Stimulated activated CD8-positive, alpha-beta memory T cell treated with anti-CD3 and anti-CD28 coated beads, Interleukin-15, amount 100 ng/mL, for 24 hours (primary cell): Measurements from ENCODE around the gene CST11.
"Not testable (repeated sequence)": the region's sequence is repeated elsewhere in the genome, so short reads cannot be mapped to it uniquely, and the experiment has no call there.

Source experiments
- DNase-seq: peaks from one replicate; pipeline ENCODE4 v3.0.0-alpha.2; 2020; ENCODE audit warnings: low read depth

The CST11 gene, protein sequence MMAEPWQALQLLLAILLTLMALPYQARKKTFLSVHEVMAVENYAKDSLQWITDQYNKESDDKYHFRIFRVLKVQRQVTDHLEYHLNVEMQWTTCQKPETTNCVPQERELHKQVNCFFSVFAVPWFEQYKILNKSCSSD

DNA sequence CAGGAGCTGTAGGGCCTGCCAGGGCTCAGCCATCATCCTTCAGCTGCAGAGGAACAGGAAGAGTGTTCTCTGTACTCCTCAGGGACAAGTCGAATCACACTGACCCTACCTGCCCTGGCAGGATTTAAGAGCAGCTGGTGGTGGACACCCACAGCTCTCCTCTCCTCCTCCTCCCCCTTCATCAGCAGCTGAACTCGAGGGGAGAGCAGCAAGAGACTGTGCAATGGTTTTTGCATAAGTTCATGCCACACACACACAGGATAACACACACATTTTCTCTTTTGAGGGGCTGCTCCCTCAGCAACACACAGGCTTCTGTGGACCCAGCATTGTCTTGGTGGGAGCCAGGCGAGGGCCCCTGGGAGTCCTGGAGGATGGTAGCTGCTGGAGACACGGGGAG lies at the start of gene CST11:
Gene CST11 (minus strand): TSS at position 101 of the 400 bp plus-strand sequence. CDS start 65 bp downstream, at position 36.
- no peak for DNase-seq

DNA sequence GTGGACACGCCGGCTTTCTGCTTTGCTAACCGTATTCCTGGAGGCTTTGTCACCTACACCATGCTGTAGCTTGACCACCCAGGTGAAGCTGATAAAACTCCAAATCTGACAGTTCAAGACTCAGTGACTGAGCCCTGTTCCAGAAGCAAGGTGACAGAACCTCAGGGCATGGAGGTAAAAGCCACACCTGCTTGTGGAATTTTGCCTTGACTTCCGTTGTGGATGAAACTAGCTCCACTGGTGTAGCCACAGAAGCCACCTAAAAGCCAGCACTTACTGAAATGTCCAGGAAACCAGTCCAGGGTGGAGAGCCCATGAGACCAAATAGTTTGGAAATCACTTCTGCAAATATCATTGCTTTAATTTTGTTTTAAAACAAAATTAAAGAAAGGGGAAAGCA lies 49.2 kb upstream of the CST11 start:
- no peak for DNase-seq

DNA sequence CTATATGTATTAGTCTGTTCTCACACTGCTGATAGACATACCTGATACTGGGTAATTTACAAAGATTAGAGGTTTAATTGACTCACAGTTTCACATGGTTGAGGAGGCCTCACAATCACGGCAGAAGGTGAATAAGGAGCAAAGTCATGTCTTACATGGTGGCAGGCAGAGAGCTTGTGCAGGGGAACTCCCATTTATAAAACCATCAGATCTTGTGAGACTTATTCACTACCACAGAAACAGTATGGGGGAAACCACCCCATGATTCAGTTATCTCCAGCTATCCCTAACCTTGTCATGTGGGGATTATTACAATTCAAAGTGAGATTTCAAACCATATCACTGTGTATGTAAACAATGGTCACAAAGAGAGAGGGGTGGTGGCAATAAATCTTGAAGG lies 44.9 kb upstream of the CST11 start:
- DNase-seq: no peak

DNA sequence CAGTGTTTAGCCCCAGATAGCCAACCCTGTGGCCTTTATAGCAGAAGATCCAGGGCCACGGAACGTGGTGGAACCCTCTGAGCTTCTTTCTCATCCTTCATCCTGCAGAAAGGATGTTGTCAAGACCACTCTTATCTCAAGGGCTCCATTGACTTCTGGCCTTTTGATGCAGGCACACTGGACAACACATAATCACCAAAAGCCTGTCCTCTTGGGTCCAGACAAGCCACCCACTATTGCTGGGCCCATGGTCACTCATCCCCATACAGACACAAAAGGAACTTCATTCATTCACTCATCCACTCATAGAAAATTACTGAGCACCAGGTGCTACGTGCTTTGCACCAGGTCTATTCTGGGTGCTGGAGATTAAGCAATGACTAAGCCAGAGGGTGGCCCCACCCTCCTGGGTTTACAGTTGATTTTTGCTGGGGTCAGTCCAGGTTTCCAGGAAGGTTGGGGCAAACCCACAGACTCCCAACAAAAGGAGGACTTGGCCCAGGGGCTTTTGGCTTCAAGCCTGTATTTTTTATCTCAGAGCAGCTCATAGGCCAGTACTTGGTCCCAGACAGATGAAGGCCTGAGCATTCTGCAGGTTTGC lies 40.6 kb upstream of the CST11 start:
- no peak for DNase-seq

DNA sequence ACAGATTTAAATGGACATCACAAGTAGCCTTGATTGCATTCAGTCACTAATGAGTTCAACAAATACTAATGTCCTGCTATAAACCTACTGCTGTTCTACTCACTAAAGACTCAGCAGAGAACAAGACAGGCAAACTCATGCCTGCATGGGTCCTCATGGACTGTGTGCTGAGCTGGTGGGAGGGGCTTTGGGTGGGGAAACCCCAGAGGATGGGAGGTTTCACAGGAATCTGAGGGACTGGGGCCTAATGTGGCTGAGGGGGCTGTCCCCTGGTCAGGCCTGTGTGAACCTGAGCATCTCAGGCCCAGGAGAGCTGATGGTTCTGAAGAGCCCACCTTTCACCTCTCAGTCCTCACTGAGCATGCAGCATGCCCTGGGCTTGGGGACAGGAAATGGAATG lies 39.6 kb upstream of the CST11 start:
- no peak for DNase-seq

DNA sequence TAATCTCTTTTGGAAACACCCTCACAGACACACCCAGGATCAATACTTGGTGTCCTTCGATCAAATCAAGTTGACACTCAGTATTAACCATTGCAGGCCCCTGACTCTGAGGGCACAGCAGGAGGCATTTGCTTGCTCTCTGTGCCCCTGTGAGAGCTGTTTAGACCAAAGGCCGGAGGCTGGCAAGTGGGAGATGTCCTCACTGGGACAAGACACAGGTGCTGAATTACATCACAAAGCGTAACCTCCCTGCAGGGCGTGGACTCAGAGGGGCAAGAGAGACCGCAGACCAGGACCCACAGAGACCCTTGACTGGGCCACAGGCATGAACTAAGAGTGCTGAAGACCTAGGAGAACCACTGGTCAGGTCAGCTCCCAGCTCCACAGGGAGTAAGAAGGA lies 38.1 kb upstream of the CST11 start, which contains the start of gene CST8:
Gene CST8 (plus strand): TSS at position 301 of the 400 bp plus-strand sequence. CDS start 551 bp downstream, outside the sequence.
- no peak for DNase-seq

DNA sequence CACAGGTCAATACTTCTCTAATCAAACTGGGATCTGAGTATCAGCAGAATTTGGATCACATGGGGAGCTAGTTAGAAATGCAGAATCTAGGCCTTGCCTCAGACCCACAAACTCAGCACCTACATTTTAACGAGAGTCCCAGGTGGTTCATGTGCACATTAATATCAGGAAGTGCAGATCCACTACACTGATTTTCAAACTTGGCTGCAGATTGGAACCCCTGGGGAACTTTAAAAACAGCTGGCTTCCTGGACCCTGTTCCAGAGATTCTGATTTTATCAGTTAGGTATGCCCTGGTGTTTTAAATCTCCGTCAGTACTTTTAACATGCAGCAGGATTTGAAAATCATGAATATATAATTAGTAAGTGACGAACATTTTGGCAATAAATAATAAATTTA lies 36.3 kb upstream of the CST11 start:
- DNase-seq: no peak

DNA sequence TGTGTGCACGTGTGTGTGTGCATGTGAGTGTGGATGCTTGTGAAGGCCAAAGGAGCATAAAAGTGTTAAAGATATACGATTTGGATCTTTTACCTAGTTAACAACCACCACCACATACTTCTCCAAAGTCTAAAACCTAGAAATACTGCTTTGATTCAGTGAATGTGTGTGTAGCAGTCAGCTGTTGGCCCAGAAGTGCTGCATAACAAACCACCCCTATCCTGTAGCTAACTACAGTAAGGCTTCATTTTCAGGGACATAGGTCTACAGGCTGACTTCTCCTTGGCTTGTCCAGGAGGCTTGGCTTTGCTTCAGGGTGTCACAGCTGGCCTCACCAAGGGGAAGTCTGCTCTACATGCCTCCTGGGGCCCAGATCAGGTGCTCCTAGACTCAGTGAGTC lies 35.8 kb upstream of the CST11 start:
- no peak for DNase-seq

DNA sequence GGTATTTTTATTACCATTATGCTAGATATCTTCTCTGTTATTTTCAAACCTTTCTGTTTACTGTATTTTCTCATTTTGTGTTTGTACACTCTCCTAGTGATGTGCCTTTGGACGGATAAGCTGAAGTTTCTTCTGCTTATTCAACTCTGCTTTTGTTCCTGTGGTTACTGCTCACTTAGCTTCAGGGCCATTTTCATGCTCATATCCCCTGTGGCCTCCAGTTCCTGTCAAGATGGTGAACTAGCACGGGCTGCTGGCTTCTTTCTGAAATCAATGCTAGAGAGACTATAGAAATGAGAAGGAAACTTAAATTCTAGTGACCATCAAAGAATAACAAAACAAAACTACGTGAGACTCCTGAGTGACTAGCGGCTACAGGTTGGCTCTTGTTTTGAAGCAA lies 31.4 kb upstream of the CST11 start:
- no peak for DNase-seq

DNA sequence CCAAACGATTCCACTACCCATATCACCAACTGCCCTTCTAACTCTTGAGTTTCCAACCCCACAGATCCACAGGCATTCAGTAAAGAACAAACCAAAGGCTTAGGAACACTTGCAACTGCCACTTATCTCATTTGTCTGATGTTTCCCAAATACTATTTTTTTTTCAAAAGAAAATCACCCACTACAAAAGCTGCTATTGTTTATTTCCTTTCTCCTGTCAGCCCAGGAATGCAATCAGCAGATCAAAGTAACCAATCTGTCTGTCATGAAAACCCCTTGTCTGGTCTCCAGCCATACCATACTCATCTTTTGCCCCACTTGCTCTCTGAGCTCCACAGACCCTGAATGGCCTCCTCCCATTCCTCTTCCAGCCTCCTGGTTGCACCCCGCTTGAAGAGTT lies 29.5 kb upstream of the CST11 start:
- no peak for DNase-seq

DNA sequence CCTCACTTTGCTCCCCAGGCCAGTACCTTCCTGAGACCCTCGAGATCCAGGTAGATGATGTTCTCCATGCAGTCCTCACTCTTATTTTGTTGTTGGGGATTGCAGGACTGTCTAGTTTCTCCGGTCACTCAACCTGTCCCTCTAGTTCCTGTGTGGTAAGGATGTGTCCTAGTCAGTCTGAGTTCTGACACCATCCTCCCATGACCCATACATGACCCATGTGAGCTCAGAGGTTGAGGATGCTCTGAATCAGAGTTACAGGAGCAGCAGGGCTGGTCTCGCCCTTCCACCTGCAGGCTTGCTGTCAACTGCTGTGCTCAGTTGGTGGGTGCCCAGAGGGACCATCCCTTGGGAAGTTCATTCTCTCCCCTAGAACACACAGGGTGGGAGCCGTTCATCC lies 26.4 kb upstream of the CST11 start:
- no peak for DNase-seq

DNA sequence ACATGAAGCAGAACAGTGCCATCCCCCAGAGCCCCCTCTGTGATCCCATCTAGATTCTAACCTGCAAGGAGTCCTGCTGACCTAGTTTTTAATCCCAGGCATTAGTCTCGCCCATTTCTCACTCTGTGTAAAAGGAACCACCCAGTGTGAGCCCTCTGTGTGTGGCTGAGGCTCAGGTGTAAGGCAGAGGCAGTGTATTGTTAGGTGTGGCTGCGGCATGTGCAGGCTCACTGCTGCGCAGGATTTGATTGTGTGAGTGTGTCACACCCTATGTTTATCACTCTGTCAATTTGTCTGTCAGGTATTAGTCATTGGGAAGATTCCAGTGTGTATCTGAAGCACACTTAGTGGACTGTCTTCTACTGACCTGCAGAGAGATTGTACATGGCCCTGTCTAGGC lies 24.5 kb upstream of the CST11 start:
- DNase-seq: no peak

DNA sequence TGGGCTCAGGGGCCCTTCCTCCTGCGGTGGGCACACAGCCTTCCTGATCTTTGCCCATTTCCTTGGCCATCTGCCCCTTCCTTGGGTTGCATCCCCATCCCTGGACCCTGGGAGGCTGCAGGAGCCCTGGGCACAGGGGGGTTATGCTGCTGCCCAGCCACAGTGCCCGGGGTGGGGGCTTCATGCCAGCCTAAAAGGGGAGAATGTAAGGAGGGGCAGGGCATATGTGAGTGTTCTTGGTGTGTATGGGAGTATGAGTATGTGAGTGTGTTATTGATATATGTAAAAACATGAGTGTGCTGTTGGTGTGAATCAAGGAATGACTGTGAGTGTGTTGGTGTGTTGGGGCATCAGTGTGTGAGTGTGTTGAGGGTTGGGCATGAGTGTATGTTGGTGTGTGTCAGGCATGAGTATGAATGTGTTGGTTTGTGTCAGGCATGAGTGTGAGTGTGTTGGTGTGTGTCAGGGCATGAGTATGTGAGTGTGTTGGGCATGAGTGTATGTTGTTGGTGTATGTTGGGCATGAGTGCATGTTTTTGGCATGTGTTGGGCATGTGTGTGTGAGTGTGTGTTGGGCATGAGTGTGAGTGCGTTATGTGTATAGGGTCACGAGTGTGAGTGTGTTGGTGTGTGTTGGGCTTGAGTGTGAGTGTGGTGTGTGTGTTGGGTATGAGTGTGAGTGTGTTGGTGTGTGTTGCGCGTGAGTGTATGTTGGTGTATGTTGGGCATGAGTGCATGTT lies 23.5 kb upstream of the CST11 start:
- no peak for DNase-seq

DNA sequence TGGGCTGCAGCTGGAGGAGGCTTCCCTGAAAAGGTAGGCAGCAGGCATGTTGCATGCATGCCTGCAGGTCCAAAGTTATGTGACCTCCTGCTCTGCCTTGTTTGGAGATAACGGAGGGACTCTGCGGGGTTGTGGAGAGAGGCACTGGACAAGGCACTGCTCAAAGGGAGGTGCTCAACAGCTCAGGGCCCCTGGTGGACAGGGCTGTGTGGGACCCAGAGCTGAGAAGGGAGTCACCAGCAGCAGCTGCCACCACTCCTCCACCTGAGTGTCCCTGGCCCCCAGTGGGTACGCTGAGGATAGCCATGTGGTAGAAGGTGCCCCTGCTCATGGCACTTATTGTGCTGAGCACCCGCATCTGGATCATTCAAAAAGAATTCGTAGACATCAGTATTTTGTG lies 22.7 kb upstream of the CST11 start:
- DNase-seq: no peak

DNA sequence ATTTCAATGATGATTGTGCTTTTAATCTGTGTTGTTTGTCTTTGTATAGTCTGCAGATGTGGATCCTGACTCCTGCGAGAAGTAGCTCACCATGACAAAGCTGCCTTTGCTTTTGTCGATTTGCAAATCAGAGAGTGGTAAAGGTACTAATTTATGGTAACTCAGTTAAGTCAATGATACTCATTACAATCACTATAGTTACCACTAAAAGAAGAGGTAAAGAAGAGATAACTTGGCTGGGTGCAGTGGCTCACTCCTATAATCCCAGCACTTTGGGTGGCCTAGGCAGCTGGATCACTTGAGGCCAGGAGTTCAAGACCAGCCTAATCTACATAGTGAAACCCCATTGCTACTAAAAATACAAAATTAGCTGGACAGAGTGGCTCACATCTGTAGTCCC lies 20.6 kb upstream of the CST11 start:
- not testable (repeated sequence) for DNase-seq

DNA sequence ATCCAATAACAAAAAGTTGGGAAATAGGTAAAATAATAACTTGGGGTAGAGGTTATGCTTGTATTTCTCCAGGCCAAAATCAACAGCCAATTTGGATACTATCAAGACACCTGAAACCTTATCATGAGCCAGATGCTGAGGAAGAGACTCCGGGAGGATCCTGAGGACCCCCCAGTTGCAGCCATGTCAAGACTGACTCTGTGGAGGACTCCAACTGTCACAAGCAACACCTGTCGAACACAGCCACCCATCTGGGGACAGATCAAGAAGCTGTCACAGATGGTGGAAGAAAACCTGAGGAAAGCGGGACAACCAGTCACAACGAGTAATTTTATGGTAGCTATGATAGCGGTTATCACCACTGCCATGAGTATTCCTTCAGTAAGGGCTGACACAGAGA lies 19.6 kb upstream of the CST11 start:
- DNase-seq: not testable (repeated sequence)

DNA sequence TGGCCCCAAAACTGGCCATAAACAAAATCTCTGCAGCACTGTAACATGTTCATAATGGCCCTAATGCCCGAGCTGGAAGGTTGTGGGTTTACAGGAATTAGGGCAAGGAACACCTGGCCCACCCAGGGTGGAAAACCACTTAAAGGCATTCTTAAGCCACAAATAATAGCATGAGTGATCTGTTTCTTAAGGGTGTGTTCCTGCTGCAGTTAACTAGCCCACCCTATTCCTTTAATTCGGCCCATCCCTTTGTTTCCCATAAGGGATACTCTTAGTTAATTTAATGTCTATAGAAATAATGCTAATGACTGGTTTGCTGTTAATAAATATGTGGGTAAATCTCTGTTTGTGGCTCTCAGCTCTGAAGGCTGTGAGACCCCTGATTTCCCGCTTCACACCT lies 14.3 kb upstream of the CST11 start:
- DNase-seq: not testable (repeated sequence)

DNA sequence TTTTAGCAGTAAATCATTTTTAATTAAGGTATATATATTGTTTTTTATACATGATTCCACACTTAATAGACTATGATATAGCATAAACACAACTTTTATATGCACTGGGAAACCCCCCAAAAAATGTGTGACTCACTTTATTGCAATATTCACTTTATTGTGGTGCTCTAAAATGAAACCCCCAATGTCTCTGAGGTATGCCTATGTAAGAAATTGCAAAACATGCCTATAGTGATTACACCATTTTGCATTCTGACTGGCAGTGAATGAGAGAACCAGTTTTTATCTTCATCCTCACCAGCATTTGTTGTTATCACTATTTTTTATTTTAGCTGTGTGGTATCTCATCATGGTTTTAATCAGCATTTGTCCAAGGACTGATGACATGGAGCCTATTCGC lies 8.5 kb upstream of the CST11 start:
- DNase-seq: no peak

DNA sequence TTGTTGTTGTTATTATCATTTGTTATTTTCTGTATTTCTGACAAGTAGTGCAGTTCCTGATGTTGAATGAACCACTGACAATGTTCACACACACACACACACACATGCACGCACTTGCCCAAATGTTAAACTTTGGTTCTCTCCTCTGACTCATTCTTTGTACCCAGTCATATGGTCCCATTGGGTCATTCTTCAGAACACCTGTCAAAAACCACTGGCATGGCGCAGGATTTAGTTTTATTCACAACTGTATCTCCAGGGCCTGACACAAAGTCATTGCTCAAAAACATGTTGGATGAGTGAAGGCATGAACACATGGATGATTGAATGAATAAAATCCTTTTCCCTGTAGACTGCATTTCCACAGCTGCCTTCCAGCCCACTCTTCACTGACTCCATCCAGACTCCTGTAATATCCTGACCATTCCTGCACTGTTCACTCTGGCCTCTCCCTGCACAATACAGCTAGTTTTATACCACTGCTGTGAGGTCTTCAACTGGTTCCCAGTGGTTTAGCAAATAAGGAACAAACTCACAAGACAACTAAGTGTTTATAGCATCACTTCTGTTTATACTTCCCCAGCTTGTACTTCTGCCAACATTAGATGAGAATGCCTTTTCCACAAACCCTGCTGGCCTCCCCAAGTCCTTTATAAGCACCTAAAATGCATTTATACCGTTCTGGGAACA lies 6.9 kb upstream of the CST11 start:
- DNase-seq: no peak

DNA sequence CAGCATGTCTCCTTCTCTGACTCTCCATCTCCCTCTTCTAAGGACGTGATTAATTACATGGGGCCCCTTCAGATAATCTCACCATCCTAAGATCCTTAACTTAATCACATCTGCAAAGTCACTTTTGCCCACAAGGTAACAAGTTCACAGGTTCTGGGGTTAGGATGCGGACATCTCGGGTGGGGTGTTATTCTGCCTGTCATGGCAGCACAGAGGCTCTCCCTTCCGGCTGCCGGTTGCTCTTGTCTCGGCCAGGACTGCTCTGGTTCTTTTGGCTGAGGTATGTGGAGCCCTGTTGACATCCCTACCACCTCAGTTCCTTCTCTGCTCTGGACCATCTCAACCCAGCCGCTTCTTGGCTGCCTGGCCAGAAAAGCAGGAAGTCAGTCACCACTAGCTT lies 4.2 kb upstream of the CST11 start:
- no peak for DNase-seq

DNA sequence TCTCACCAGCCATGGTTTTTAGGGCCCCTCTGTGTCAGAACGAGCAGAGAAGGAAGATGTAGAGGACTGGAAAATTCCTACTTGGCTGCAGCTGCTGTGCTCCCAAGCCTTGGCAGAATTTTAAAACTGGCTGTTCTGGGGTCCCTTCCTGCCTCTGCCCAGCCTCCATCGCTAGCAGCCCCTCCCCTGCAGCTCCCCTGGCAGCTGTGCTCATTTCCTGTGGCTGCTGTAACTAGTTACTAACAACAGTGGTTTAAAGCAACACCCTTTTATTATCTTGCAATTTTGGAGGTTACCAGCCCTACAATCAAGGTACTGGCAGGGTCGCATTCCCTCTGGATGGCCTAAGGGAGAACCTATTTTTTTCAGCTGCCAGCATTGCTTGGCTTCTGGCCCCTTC lies 3.7 kb upstream of the CST11 start:
- DNase-seq: no peak

DNA sequence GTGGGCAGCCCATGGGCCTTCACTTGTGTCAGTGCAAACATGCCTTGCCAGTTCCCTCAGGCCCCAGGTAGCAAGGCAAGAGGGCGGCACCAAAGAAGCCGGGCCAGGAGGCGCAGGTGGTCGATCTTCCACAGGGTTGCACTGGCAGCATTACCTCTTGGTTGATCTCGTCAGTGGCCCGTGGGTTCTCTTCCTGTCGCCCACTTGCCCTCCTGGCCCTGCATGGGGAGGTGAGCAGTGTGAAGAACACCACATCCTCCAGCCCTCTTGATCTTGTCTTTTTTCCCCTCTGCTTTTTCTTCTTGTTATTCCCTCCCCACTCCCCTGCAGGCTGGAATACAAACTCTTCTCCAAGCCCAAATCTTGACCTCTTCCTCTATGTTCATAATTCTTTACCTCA lies 3.0 kb upstream of the CST11 start:
- no peak for DNase-seq

DNA sequence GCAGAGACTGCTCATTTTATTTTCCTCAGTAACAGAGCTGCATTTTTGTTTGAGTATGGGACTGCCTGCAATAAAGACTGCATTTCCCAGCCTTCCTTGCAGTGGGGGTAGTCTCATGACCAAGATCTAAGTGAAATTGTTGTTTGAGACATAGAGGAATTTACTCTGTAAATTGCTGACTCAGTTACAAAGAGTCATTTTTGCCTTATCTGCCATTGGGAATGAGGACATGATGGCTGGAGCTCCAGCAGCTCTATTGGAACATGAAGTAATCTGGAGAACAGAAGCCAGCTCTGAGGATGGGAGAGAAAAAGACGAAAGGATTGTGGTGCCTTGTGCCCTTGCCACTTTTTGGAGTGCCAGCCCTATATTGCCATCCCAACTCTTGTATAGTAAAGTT lies 2.1 kb upstream of the CST11 start:
- no peak for DNase-seq
